Measurements from ENCODE around the gene PIKFYVE.

GRCh38 chr2:208278549-208278948, 12.5 kb downstream of the PIKFYVE start:
- TF ChIP-seq YY1 (tag by site-specific recombination; IDR thresholded peaks at IDR 0.05) = no peak
- TF ChIP-seq, protein P1, sequence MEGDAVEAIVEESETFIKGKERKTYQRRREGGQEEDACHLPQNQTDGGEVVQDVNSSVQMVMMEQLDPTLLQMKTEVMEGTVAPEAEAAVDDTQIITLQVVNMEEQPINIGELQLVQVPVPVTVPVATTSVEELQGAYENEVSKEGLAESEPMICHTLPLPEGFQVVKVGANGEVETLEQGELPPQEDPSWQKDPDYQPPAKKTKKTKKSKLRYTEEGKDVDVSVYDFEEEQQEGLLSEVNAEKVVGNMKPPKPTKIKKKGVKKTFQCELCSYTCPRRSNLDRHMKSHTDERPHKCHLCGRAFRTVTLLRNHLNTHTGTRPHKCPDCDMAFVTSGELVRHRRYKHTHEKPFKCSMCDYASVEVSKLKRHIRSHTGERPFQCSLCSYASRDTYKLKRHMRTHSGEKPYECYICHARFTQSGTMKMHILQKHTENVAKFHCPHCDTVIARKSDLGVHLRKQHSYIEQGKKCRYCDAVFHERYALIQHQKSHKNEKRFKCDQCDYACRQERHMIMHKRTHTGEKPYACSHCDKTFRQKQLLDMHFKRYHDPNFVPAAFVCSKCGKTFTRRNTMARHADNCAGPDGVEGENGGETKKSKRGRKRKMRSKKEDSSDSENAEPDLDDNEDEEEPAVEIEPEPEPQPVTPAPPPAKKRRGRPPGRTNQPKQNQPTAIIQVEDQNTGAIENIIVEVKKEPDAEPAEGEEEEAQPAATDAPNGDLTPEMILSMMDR (tag by site-specific recombination; IDR thresholded peaks at IDR 0.05) = no peak
- TF ChIP-seq OSR2 (tag by site-specific recombination; IDR thresholded peaks at IDR 0.05) = no peak
- TF ChIP-seq ZNF302 (tag by site-specific recombination; IDR thresholded peaks at IDR 0.05; ENCODE audit: low read depth) = no peak
- TF ChIP-seq, protein P2, sequence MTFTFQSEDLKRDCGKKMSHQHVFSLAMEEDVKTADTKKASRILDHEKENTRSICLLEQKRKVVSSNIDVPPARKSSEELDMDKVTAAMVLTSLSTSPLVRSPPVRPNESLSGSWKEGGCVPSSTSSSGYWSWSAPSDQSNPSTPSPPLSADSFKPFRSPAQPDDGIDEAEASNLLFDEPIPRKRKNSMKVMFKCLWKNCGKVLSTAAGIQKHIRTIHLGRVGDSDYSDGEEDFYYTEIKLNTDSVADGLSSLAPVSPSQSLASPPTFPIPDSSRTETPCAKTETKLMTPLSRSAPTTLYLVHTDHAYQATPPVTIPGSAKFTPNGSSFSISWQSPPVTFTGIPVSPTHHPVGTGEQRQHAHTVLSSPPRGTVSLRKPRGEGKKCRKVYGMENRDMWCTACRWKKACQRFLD (tag by site-specific recombination; IDR thresholded peaks at IDR 0.05) = no peak
- no peak for TF ChIP-seq SP2 (tag by site-specific recombination; IDR thresholded peaks at IDR 0.05)
- TF ChIP-seq TRIM28 (IDR thresholded peaks at IDR 0.05; ENCODE audit: borderline replicate concordance, low read length) = no peak
- TF ChIP-seq KLF9 (tag by site-specific recombination; IDR thresholded peaks at IDR 0.05; ENCODE audit: low read depth) = no peak
- TF ChIP-seq ZNF529 (tag by site-specific recombination; IDR thresholded peaks at IDR 0.05; ENCODE audit: insufficient replicate concordance) = no peak
- TF ChIP-seq ZNF274 (IDR thresholded peaks at IDR 0.05; ENCODE audit: low read length) = no peak
- no peak for TF ChIP-seq ZNF274 (tag by site-specific recombination; IDR thresholded peaks at IDR 0.05; ENCODE audit: borderline replicate concordance)
- TF ChIP-seq YY2 (tag by site-specific recombination; IDR thresholded peaks at IDR 0.05) = no peak
